GM23338 (cell line): ENCODE measurements around the gene ZMYND19. TPM values are rescaled to one million over a fixed set of nuclear protein-coding genes. Genes with fewer than 3 reads are reported as not detected.
"Not testable (repeated sequence)": the region's sequence is repeated elsewhere in the genome, so short reads cannot be mapped to it uniquely, and the experiment has no call there.

ENCODE experiments used
- ATAC-seq: fragments of 200-7000 bp; cut with Tn5 transposase; 3 replicates; pipeline ENCODE4 v1.9.1; 2020
- DNase-seq: peaks from one replicate; pipeline ENCODE4 v3.0.0-alpha.2; 2015; ENCODE audit warnings: low spot score
- H2AFZ ChIP-seq: fragments of 200-600 bp; sonication (generic); 2 replicates; pipeline ENCODE4 v1.8.0; 2016; ENCODE audit warnings: antibody characterized with exemption, mild to moderate bottlenecking, moderate library complexity
- H3F3A ChIP-seq: fragments of 200-600 bp; sonication (generic); replicated peaks from 2 replicates; pipeline ENCODE4 v1.8.0; 2017; ENCODE audit warnings: antibody characterized with exemption, mixed run types, low read depth
- H3K27ac ChIP-seq: fragments of 200-600 bp; sonication (generic); 2 replicates; pipeline ENCODE4 v1.6.1; 2016; ENCODE audit warnings: low read depth
- H3K27me3 ChIP-seq: fragments of 200-600 bp; sonication (generic); 2 replicates; pipeline ENCODE4 v1.8.0; 2016; ENCODE audit warnings: mild to moderate bottlenecking, mixed run types, moderate library complexity; ENCODE audit not compliant: insufficient read depth
- H3K36me3 ChIP-seq: fragments of 200-600 bp; sonication (generic); 2 replicates; pipeline ENCODE4 v1.8.0; 2016; ENCODE audit warnings: mild to moderate bottlenecking; ENCODE audit not compliant: insufficient read depth
- H3K4me1 ChIP-seq: fragments of 200-600 bp; sonication (generic); 2 replicates; pipeline ENCODE4 v1.8.0; 2016; ENCODE audit warnings: mild to moderate bottlenecking, moderate library complexity; ENCODE audit not compliant: insufficient read depth
- H3K4me2 ChIP-seq: fragments of 200-600 bp; sonication (generic); 2 replicates; pipeline ENCODE4 v1.7.1; 2017; ENCODE audit warnings: mixed run types
- H3K4me3 ChIP-seq: fragments of 200-600 bp; sonication (generic); 2 replicates; pipeline ENCODE4 v1.6.1; 2016; ENCODE audit warnings: mixed run types
- H3K79me2 ChIP-seq: fragments of 200-600 bp; sonication (generic); replicated peaks from 2 replicates; pipeline ENCODE4 v1.8.0; 2017; ENCODE audit warnings: mild to moderate bottlenecking; ENCODE audit not compliant: insufficient read depth
- H3K9me2 ChIP-seq: fragments of 200-600 bp; sonication (generic); 2 replicates; pipeline ENCODE4 v1.8.0; 2017; ENCODE audit not compliant: insufficient read depth
- H4K20me1 ChIP-seq: fragments of 200-600 bp; sonication (generic); replicated peaks from 2 replicates; pipeline ENCODE4 v1.8.0; 2017; ENCODE audit warnings: mild to moderate bottlenecking; ENCODE audit not compliant: insufficient read depth
- H3K27ac Mint-ChIP-seq: 2 replicates; pipeline ENCODE4 v1.8.0; 2020; ENCODE audit warnings: inconsistent platforms, mild to moderate bottlenecking, moderate library complexity, mixed read lengths
- H3K27me3 Mint-ChIP-seq: 3 replicates; pipeline ENCODE4 v1.8.0; 2022; ENCODE audit warnings: low read depth, mild to moderate bottlenecking, moderate library complexity, mixed read lengths, inconsistent platforms; ENCODE audit not compliant: insufficient read depth, poor library complexity
- H3K36me3 Mint-ChIP-seq: 3 replicates; pipeline ENCODE4 v1.8.0; 2021; ENCODE audit warnings: low read depth, mild to moderate bottlenecking, inconsistent platforms, moderate library complexity, mixed read lengths
- H3K4me1 Mint-ChIP-seq: 3 replicates; pipeline ENCODE4 v1.8.0; 2020; ENCODE audit warnings: mild to moderate bottlenecking, inconsistent platforms, mixed read lengths
- H3K4me3 Mint-ChIP-seq: 3 replicates; pipeline ENCODE4 v1.8.0; 2021; ENCODE audit warnings: moderate library complexity, mild to moderate bottlenecking, inconsistent platforms, mixed read lengths
- H3K9me3 Mint-ChIP-seq: 3 replicates; pipeline ENCODE4 v1.8.0; 2020; ENCODE audit warnings: moderate library complexity, mild to moderate bottlenecking, inconsistent platforms, mixed read lengths
- CTCF ChIP-seq, 2 experiments: fragments of 200-600 bp in 1 of 2; sonication (generic) in 1 of 2; conservative IDR thresholded peaks; 2 replicates each; pipeline versions ENCODE4 v1.5.1 to v1.6.1; 2016 to 2017; ENCODE audit warnings: antibody characterized with exemption in 2 of 2, low read depth in 2 of 2, mild to moderate bottlenecking in 2 of 2, moderate library complexity in 1 of 2
- REST ChIP-seq: IDR thresholded peaks from one replicate; pipeline ENCODE4 v1.6.1; 2018; ENCODE audit warnings: antibody characterized with exemption; ENCODE audit not compliant: unreplicated experiment
- polyA plus RNA-seq: library from polyadenylated mRNA; unstranded; fragments of >200 nt; fragmentation: Nextera tagmentation; extraction: Ambion mirVana; gene quantifications from 2 replicates; pipeline ENCODE4 v1.2.1, GENCODE V29; 2016
- small RNA-seq: library from RNA; depleted of rRNA; stranded (forward); fragments of <200 nt; gene quantifications from one replicate; pipeline ENCODE3, GENCODE V24; 2014; ENCODE audit warnings: low replicate concordance
- total RNA-seq: library from RNA; depleted of rRNA; stranded (reverse); fragments of >200 nt; shearing (Covaris generic); gene quantifications from 2 replicates; pipeline ENCODE4 v1.2.3, GENCODE V29; 2014; rRNA removed

The ZMYND19 gene
- total and polyA plus RNA-seq, 2 experiments from 2014 or later = 25.8 to 58.5 TPM

GRCh38 chr9:137534256-137535119, 55.8 kb downstream of the ZMYND19 start:
- ATAC-seq (peak; percentile 88), DNase-seq (peak; percentile 84)
- 0 out of 2 replicates have a peak, but pooled peaks cover 5% of the 10 kb centered on the region for H3F3A ChIP-seq
- H4K20me1 ChIP-seq = no peaks in the 10 kb centered on the region
- Mint-ChIP-seq H3K27me3 (peaks cover 10% of the 10 kb centered on the region), H3K36me3 (peaks cover 8% of the 10 kb centered on the region; the same call in 2 of the 3 replicates), H3K4me3 (no peak overlapping the region), H3K27ac (no peak overlapping the region), H3K4me1 (no peaks in the 10 kb centered on the region; the same call in 2 of the 3 replicates), H3K9me3 (peaks cover 22% of the 10 kb centered on the region)
- H3K4me1 ChIP-seq = no peaks in the 10 kb centered on the region
- no peaks in the 10 kb centered on the region; the same call in 1 of the 2 replicates for H3K36me3 ChIP-seq
- no peak overlapping the region for H3K27ac ChIP-seq
- no peaks in the 10 kb centered on the region for H3K9me2 ChIP-seq
- TF ChIP-seq CTCF (conservative IDR thresholded peaks at IDR 0.05; ENCODE audit: low read depth in 2 of 2) (peak; percentile 65 to 66), REST (no peak)
- no peak overlapping the region for H3K4me2 ChIP-seq
- no peaks in the 10 kb centered on the region for H3K79me2 ChIP-seq
- H2AFZ ChIP-seq = peak overlapping the region; percentile 85
- H3K27me3 ChIP-seq = no peaks in the 10 kb centered on the region
- no peak overlapping the region for H3K4me3 ChIP-seq

- peaks cover 11% of the 10 kb centered on the region for H3K27me3 Mint-ChIP-seq
Observed at GRCh38 chr9:137532891-137533468, 57.3 kb downstream of the ZMYND19 start.

More at GRCh38 chr9:137532891-137533468, 57.3 kb downstream of the ZMYND19 start:
- H3K4me3 ChIP-seq, DNase-seq, H3K4me3 Mint-ChIP-seq, H3K4me1 Mint-ChIP-seq, H3K36me3 Mint-ChIP-seq, H3F3A ChIP-seq, H2AFZ ChIP-seq, H3K36me3 ChIP-seq, H3K27me3 ChIP-seq, H3K27ac ChIP-seq, H3K79me2 ChIP-seq, H3K4me1 ChIP-seq, H3K27ac Mint-ChIP-seq, ATAC-seq, H4K20me1 ChIP-seq, H3K4me2 ChIP-seq, H3K9me2 ChIP-seq: not testable (repeated sequence)
- H3K9me3 Mint-ChIP-seq = peaks cover 22% of the 10 kb centered on the region

Small RNA genes lying within 50 kb of the gene (small RNA-seq; reads per million reads assigned to genes)
- gene RF00017 = not detected

Other genes starting within 250 kb of the ZMYND19 start
- gene EXD3, start 167.3 kb downstream of the ZMYND19 start, total RNA-seq = 3.6 and 4.4 TPM in 2 replicates
- 9.7 and 9.9 TPM in 2 replicates for gene EXD3, start 167.3 kb downstream of the ZMYND19 start, polyA plus RNA-seq
- gene NOXA1, start 167.1 kb downstream of the ZMYND19 start, total RNA-seq = 0.59 and 0.62 TPM in 2 replicates
- gene NOXA1, start 167.1 kb downstream of the ZMYND19 start, polyA plus RNA-seq = 0.68 and 1.4 TPM in 2 replicates
- gene ENTPD8, start 149.2 kb downstream of the ZMYND19 start, total RNA-seq = 0.42 and 1.6 TPM in 2 replicates
- gene ENTPD8, start 149.2 kb downstream of the ZMYND19 start, polyA plus RNA-seq = 0.89 and 1.1 TPM in 2 replicates
- gene NSMF, start 131.2 kb downstream of the ZMYND19 start, total RNA-seq = 87.0 and 103 TPM in 2 replicates
- gene NSMF, start 131.2 kb downstream of the ZMYND19 start, polyA plus RNA-seq = 20.3 and 22.3 TPM in 2 replicates
- gene PNPLA7, start 40.1 kb downstream of the ZMYND19 start, total RNA-seq = 0.39 and 0.80 TPM in 2 replicates
- gene PNPLA7, start 40.1 kb downstream of the ZMYND19 start, polyA plus RNA-seq = 0.28 and 0.45 TPM in 2 replicates
- 32.6 and 32.8 TPM in 2 replicates for gene MRPL41, start 38.6 kb downstream of the ZMYND19 start, total RNA-seq
- 146 and 165 TPM in 2 replicates for gene MRPL41, start 38.6 kb downstream of the ZMYND19 start, polyA plus RNA-seq
- 53.7 and 68.8 TPM in 2 replicates for gene DPH7, start 11.6 kb downstream of the ZMYND19 start, total RNA-seq
- gene DPH7, start 11.6 kb downstream of the ZMYND19 start, polyA plus RNA-seq = 44.5 and 48.8 TPM in 2 replicates
- 33.9 and 63.8 TPM in 2 replicates for gene ARRDC1, start 15.2 kb upstream of the ZMYND19 start, total RNA-seq
- 33.5 and 36.6 TPM in 2 replicates for gene ARRDC1, start 15.2 kb upstream of the ZMYND19 start, polyA plus RNA-seq
- gene EHMT1, start 28.5 kb upstream of the ZMYND19 start, total RNA-seq = 160 and 177 TPM in 2 replicates
- gene EHMT1, start 28.5 kb upstream of the ZMYND19 start, polyA plus RNA-seq = 162 and 166 TPM in 2 replicates